Spleen (tissue), 11 donors: ENCODE measurements around the gene COL4A2. TPM values are rescaled to one million over a fixed set of nuclear protein-coding genes. Genes with fewer than 3 reads are reported as not detected.

Source experiments
- DNase-seq: peaks from one replicate; pipeline ENCODE4 v3.0.0-alpha.2; 2020
- H3K27ac ChIP-seq, 8 donors: fragments of 200-600 bp; sonication (generic) in 7 of 8; 1 replicate in 4 of 8; 2 replicates in 4 of 8; pipeline versions ENCODE4 v1.5.0 to v1.8.0; 2016 to 2021; ENCODE audit warnings: inconsistent platforms in 4 of 8, mild to moderate bottlenecking in 4 of 8, moderate library complexity in 1 of 8
- H3K27me3 ChIP-seq, 7 donors: fragments of 200-600 bp; sonication (generic) in 6 of 7; replicated peaks in 1 of 7; 1 replicate in 4 of 7; 2 replicates in 3 of 7; pipeline versions ENCODE4 v1.5.0 to v1.8.0; 2016 to 2021; ENCODE audit warnings: inconsistent platforms in 3 of 7, mild to moderate bottlenecking in 1 of 7
- H3K36me3 ChIP-seq, 6 donors: fragments of 200-600 bp; sonication (generic) in 5 of 6; 1 replicate in 4 of 6; 2 replicates in 2 of 6; pipeline versions ENCODE4 v1.5.0 to v1.8.0; 2016 to 2021; ENCODE audit warnings: inconsistent platforms in 2 of 6
- H3K4me1 ChIP-seq, 6 donors: fragments of 200-600 bp; sonication (generic) in 5 of 6; 1 replicate in 3 of 6; 2 replicates in 3 of 6; pipeline versions ENCODE4 v1.5.0 to v1.8.0; 2016 to 2021; ENCODE audit warnings: inconsistent platforms in 3 of 6
- H3K4me3 ChIP-seq, 8 donors: fragments of 200-600 bp; sonication (generic) in 7 of 8; 1 replicate in 4 of 8; 2 replicates in 4 of 8; pipeline versions ENCODE4 v1.5.0 to v1.8.0; 2016 to 2021; ENCODE audit warnings: inconsistent platforms in 4 of 8, mild to moderate bottlenecking in 4 of 8, moderate library complexity in 2 of 8
- H3K9me3 ChIP-seq, 8 donors: fragments of 200-600 bp; sonication (generic) in 7 of 8; 1 replicate in 4 of 8; 2 replicates in 4 of 8; pipeline versions ENCODE4 v1.5.0 to v1.8.0; 2016 to 2021; ENCODE audit warnings: inconsistent platforms in 4 of 8
- POLR2A ChIP-seq, 3 donors: fragments of 450-650 bp; IDR thresholded peaks; one replicate each; pipeline ENCODE4 v1.5.1; 2017; ENCODE audit warnings: antibody characterized with exemption in 3 of 3, mild to moderate bottlenecking in 1 of 3
- POLR2AphosphoS5 ChIP-seq, 3 donors: sonication (generic); formaldehyde crosslinking; IDR thresholded peaks; one replicate each; pipeline ENCODE4 v1.5.1; 2017; ENCODE audit warnings: antibody characterized with exemption in 3 of 3
- WGBS, 5 donors: extraction: QIAGEN DNeasy Blood & Tissue Kit in 3 of 5; methylation state at CpG; one replicate each; pipeline versions ENCODE4 v1.1.5 to v1.1.7; 2013 to 2018; 5-methylcytosine and 5-hydroxymethylcytosine counted together
- intact Hi-C: fragments of 100-400 bp; cut with DNase I; formaldehyde crosslinking; loops from one replicate; pipeline ENCODE4 v1.15.0; 2023; ENCODE audit warnings: low total_unique reads
- polyA plus RNA-seq, 3 donors: library from polyadenylated mRNA; stranded (reverse); fragments of 200-250 nt; gene quantifications; one replicate each; pipeline ENCODE4 v1.2.1, GENCODE V29; 2013
- total RNA-seq, 7 donors: library from RNA; depleted of rRNA in 3 of 7; stranded (reverse); fragments of >200 nt in 3 of 7; fragmentation: NEBNext Ultra II Directional in 4 of 7; extraction: Animal tissue kit (Norgen Biotek cat#: 25700) in 4 of 7; gene quantifications; one replicate each; pipeline versions ENCODE4 v1.1.0 to v1.2.1, GENCODE V29; 2016 to 2021
- TF ChIP-seq, protein P1 (sequence below), 11 experiments: fragments of 200-600 bp in 7 of 11; fragments of 450-650 bp in 4 of 11; sonication (generic) in 4 of 11; IDR thresholded peaks in 8 of 11; conservative IDR thresholded peaks in 3 of 11; 1 replicate in 7 of 11; 2 replicates in 4 of 11; pipeline versions ENCODE4 v1.4.0 to v1.8.0; 2016 to 2021; ENCODE audit warnings: antibody characterized with exemption in 11 of 11, inconsistent platforms in 4 of 11, mild to moderate bottlenecking in 1 of 11
- donor health status: healthy with polysubstance abuse.
- donor health status: DM: no; HTN: no; CAD: no; lungs with moderate emphysema.
- donor health status: DM: no; HTN: no; CAD: no.
- donor health status: Bipolar disorder and iron deficiency.
- donor health status: healthy.
- donor health status: DM: no; HTN: no; CAD: no.
- donor health status: DM: yes; HTN: yes; CAD: no.

The COL4A2 gene
- total and polyA plus RNA-seq, 10 donors, result 52.6 to 712 (median 337) TPM

DNA sequence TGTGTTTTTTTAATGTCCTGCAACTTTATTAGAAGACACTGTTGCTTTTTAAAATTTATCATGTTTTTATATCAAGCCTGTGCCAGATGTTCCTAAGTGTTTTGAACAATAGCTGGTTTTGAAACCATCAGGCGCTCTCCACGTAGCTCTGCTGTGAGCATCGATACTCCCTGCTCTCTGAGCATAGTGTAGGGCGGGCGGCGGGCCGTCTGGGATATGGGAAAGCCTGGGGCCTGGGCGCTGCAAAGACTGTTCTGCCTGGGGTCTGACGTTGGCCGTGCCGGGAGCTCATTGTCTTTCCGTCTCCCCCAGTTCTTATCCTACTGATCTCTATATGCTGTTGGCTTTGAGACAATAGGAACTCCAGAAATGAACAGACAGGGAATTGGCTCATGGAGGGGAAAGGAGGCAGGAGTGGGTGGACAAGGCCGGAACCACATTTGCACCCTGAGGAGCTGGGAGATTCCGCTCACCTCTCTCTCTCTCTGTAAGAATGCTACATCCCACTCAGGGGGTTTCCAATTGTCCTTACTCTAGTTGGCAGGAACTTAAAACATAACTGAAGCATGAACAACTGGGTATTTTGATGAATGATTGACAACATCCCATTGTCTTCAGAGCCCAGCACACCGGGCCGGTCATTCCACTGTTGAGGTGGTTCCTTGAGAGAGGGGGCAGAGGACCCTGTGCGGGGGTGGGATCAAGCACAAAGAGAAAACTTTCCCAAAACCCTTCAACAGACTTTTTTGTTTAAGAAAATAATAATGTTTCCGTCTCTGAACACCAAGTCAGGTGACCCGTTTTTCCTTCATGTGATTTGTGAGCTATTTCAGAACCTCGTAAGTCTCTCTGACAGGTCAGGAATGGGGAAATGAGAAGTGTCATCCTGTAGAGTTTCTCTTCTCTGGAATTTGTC is 64.7 kb downstream of the COL4A2 start:
- 60 to 67% (median 64%) methylated on average over 20 of the region's 20 CpGs for WGBS, 5 donors
- DNase-seq, result no peak
- intact Hi-C loops, result no loop called here
- Histone ChIP-seq H3K9me3 (no peaks in the 10 kb centered on the region), H3K36me3 (no peaks in the 10 kb centered on the region), H3K4me1 (peaks cover 0 to 30% (median 9%) of the 10 kb centered on the region in 6 donors), H3K4me3 (no peak overlapping the region), H3K27me3 (peaks cover 0 to 22% (median 0%) of the 10 kb centered on the region in 7 donors), H3K27ac (peak overlapping the region in 5 of 8 donors; percentile 16 to 61 (median 34))
- TF ChIP-seq POLR2AphosphoS5 (IDR thresholded peaks at IDR 0.05) (no peak), POLR2A (IDR thresholded peaks at IDR 0.05) (no peak)
- TF ChIP-seq, protein P1, sequence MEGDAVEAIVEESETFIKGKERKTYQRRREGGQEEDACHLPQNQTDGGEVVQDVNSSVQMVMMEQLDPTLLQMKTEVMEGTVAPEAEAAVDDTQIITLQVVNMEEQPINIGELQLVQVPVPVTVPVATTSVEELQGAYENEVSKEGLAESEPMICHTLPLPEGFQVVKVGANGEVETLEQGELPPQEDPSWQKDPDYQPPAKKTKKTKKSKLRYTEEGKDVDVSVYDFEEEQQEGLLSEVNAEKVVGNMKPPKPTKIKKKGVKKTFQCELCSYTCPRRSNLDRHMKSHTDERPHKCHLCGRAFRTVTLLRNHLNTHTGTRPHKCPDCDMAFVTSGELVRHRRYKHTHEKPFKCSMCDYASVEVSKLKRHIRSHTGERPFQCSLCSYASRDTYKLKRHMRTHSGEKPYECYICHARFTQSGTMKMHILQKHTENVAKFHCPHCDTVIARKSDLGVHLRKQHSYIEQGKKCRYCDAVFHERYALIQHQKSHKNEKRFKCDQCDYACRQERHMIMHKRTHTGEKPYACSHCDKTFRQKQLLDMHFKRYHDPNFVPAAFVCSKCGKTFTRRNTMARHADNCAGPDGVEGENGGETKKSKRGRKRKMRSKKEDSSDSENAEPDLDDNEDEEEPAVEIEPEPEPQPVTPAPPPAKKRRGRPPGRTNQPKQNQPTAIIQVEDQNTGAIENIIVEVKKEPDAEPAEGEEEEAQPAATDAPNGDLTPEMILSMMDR (IDR thresholded peaks at IDR 0.05 in 8 of 11, conservative IDR thresholded peaks at IDR 0.05 in 3 of 11), result no peak

DNA sequence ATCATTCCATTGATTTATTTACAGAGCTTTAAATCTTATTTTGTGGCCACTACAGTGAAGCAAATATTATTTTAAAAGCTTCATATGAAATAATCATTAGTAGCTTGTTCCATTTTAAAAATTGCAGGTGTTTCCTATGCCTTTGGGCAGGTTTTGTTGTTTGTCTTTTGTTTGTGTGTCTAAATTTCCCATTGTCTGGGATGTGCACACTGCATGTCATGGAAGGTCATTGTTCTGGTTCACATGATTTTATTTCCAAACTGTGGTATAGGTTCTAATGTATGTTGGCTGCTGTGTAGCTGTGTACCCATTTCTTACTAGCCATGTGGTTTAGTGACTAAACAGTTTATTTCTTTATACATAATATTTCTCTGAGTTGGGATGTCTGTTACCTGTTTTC is 65.6 kb downstream of the COL4A2 start:
- Histone ChIP-seq H3K4me3 (no peak overlapping the region), H3K27me3 (peaks cover 0 to 22% (median 0%) of the 10 kb centered on the region in 7 donors), H3K36me3 (no peaks in the 10 kb centered on the region), H3K4me1 (peaks cover 0 to 36% (median 8%) of the 10 kb centered on the region in 6 donors), H3K9me3 (no peaks in the 10 kb centered on the region), H3K27ac (peak overlapping the region in 5 of 8 donors; percentile 16 to 61 (median 30))
- TF ChIP-seq POLR2A (IDR thresholded peaks at IDR 0.05) (no peak), POLR2AphosphoS5 (IDR thresholded peaks at IDR 0.05) (no peak)
- TF ChIP-seq, protein P1 (IDR thresholded peaks at IDR 0.05 in 8 of 11, conservative IDR thresholded peaks at IDR 0.05 in 3 of 11), result no peak
- DNase-seq, result no peak
- intact Hi-C loops, result no loop called here

DNA sequence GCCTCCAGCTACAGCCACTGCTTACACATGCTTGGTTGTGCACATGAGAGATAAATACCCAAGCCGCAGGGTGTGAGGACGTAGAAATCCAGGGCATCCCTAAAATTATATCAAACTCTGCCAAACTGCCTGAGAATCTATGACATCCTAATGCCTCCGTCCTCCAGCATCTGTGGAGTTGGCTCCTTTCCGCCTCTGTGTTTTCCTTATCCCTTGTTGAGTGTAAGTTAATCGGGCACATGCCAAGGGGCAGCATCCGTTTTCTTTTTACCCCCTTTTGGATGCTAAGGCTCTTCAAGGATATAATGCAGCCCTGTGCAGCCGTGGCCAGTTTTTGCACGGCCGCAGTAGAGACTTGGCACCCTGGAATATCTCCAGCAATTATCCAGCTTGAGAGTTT is 66.5 kb downstream of the COL4A2 start:
- Histone ChIP-seq H3K4me3 (no peak overlapping the region), H3K27ac (peak overlapping the region in 2 of 8 donors; percentile 16 to 61), H3K4me1 (peaks cover 0 to 36% (median 8%) of the 10 kb centered on the region in 6 donors), H3K36me3 (no peaks in the 10 kb centered on the region), H3K9me3 (no peaks in the 10 kb centered on the region), H3K27me3 (peaks cover 0 to 23% (median 0%) of the 10 kb centered on the region in 7 donors)
- intact Hi-C loops, result no loop called here
- no peak for DNase-seq
- TF ChIP-seq POLR2AphosphoS5 (IDR thresholded peaks at IDR 0.05) (no peak), POLR2A (IDR thresholded peaks at IDR 0.05) (no peak)
- TF ChIP-seq, protein P1 (IDR thresholded peaks at IDR 0.05 in 8 of 11, conservative IDR thresholded peaks at IDR 0.05 in 3 of 11), result no peak
- 82 to 89% (median 86%) methylated on average over 9 of the region's 9 CpGs for WGBS, 5 donors
